GM23338 (cell line): Measurements from ENCODE around the gene APBA2.

ENCODE experiments used
- ETS1 ChIP-seq: IDR thresholded peaks from 2 replicates; pipeline ENCODE4 v1.6.1; 2016; ENCODE audit warnings: antibody characterized with exemption
- EZH2 ChIP-seq: fragments of 200-600 bp; sonication (generic); IDR thresholded peaks from one replicate; pipeline ENCODE4 v1.8.0; 2017; ENCODE audit warnings: antibody characterized with exemption, mild to moderate bottlenecking, low read depth; ENCODE audit not compliant: unreplicated experiment
- EZH2phosphoT487 ChIP-seq: fragments of 200-600 bp; sonication (generic); IDR thresholded peaks from one replicate; pipeline ENCODE4 v1.8.1; 2018; ENCODE audit warnings: antibody characterized with exemption; ENCODE audit not compliant: unreplicated experiment
- JUNB ChIP-seq: IDR thresholded peaks from one replicate; pipeline ENCODE4 v1.6.1; 2016; ENCODE audit warnings: antibody characterized with exemption; ENCODE audit not compliant: unreplicated experiment
- POLR2AphosphoS5 ChIP-seq: IDR thresholded peaks from 2 replicates; pipeline ENCODE4 v1.6.1; 2016; ENCODE audit warnings: antibody characterized with exemption, low read depth
- STAT1 ChIP-seq: IDR thresholded peaks from one replicate; pipeline ENCODE4 v1.6.1; 2016; ENCODE audit warnings: antibody characterized with exemption; ENCODE audit not compliant: unreplicated experiment
- ZNF114 ChIP-seq: fragments of 250-450 bp; sonication (Bioruptor Pico); IDR thresholded peaks from 2 replicates; pipeline ENCODE4 v1.5.0; 2020; ENCODE audit warnings: mild to moderate bottlenecking, moderate library complexity
- TF ChIP-seq, protein P1 (sequence below), 2 experiments: fragments of 200-600 bp in 1 of 2; sonication (generic) in 1 of 2; conservative IDR thresholded peaks; 2 replicates each; pipeline versions ENCODE4 v1.5.1 to v1.6.1; 2016 to 2017; ENCODE audit warnings: antibody characterized with exemption in 2 of 2, low read depth in 2 of 2, mild to moderate bottlenecking in 2 of 2, moderate library complexity in 1 of 2
- TF ChIP-seq, protein P2 (sequence below): IDR thresholded peaks from one replicate; pipeline ENCODE4 v1.6.1; 2018; ENCODE audit warnings: antibody characterized with exemption; ENCODE audit not compliant: unreplicated experiment

GRCh38 chr15:29051422-29051821, 165.6 kb downstream of the APBA2 start:
- TF ChIP-seq, protein P1, sequence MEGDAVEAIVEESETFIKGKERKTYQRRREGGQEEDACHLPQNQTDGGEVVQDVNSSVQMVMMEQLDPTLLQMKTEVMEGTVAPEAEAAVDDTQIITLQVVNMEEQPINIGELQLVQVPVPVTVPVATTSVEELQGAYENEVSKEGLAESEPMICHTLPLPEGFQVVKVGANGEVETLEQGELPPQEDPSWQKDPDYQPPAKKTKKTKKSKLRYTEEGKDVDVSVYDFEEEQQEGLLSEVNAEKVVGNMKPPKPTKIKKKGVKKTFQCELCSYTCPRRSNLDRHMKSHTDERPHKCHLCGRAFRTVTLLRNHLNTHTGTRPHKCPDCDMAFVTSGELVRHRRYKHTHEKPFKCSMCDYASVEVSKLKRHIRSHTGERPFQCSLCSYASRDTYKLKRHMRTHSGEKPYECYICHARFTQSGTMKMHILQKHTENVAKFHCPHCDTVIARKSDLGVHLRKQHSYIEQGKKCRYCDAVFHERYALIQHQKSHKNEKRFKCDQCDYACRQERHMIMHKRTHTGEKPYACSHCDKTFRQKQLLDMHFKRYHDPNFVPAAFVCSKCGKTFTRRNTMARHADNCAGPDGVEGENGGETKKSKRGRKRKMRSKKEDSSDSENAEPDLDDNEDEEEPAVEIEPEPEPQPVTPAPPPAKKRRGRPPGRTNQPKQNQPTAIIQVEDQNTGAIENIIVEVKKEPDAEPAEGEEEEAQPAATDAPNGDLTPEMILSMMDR (conservative IDR thresholded peaks at IDR 0.05; ENCODE audit: low read depth in 2 of 2): no peak
- TF ChIP-seq POLR2AphosphoS5 (no peak), JUNB (no peak), STAT1 (no peak), EZH2phosphoT487 (no peak), EZH2 (no peak), ZNF114 (CRISPR knock-in tag) (no peak), ETS1 (no peak)
- TF ChIP-seq, protein P2, sequence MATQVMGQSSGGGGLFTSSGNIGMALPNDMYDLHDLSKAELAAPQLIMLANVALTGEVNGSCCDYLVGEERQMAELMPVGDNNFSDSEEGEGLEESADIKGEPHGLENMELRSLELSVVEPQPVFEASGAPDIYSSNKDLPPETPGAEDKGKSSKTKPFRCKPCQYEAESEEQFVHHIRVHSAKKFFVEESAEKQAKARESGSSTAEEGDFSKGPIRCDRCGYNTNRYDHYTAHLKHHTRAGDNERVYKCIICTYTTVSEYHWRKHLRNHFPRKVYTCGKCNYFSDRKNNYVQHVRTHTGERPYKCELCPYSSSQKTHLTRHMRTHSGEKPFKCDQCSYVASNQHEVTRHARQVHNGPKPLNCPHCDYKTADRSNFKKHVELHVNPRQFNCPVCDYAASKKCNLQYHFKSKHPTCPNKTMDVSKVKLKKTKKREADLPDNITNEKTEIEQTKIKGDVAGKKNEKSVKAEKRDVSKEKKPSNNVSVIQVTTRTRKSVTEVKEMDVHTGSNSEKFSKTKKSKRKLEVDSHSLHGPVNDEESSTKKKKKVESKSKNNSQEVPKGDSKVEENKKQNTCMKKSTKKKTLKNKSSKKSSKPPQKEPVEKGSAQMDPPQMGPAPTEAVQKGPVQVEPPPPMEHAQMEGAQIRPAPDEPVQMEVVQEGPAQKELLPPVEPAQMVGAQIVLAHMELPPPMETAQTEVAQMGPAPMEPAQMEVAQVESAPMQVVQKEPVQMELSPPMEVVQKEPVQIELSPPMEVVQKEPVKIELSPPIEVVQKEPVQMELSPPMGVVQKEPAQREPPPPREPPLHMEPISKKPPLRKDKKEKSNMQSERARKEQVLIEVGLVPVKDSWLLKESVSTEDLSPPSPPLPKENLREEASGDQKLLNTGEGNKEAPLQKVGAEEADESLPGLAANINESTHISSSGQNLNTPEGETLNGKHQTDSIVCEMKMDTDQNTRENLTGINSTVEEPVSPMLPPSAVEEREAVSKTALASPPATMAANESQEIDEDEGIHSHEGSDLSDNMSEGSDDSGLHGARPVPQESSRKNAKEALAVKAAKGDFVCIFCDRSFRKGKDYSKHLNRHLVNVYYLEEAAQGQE: no peak
